Dermis lymphatic vessel endothelial cell (primary cell): ENCODE results near the gene RAB4B. TPM values are rescaled to one million over a fixed set of nuclear protein-coding genes. Genes with fewer than 3 reads are reported as not detected.

Experiments used
- total RNA-seq: library from RNA; depleted of rRNA; stranded (reverse); fragments of >200 nt; gene quantifications from 2 replicates; pipeline ENCODE4 v1.2.1, GENCODE V29; 2014

RAB4B gene, protein sequence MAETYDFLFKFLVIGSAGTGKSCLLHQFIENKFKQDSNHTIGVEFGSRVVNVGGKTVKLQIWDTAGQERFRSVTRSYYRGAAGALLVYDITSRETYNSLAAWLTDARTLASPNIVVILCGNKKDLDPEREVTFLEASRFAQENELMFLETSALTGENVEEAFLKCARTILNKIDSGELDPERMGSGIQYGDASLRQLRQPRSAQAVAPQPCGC
- 9.5 and 12.8 TPM in 2 replicates for total RNA-seq

GRCh38 chr19:40777937-40778705 is at the start of gene RAB4B:
Gene RAB4B (plus strand): TSS chr19:40778247. CDS start chr19:40778376, 129 bp downstream.

GRCh38 chr19:40750058-40750873 is 27.8 kb upstream of the RAB4B start, which contains the start of gene ACTMAP:
Gene ACTMAP (minus strand): TSS chr19:40750477. CDS start chr19:40749803, 674 bp downstream.

GRCh38 chr19:40750874-40751537 is 27.0 kb upstream of the RAB4B start, which contains the start of gene SNRPA:
Gene SNRPA (plus strand): TSS chr19:40751203. CDS start chr19:40751409, 206 bp downstream.

GRCh38 chr19:40774916-40775631 is 3.0 kb upstream of the RAB4B start, which contains the start of gene MIA:
Gene MIA (plus strand): TSS chr19:40775521. CDS start chr19:40775543, 22 bp downstream.

DNA sequence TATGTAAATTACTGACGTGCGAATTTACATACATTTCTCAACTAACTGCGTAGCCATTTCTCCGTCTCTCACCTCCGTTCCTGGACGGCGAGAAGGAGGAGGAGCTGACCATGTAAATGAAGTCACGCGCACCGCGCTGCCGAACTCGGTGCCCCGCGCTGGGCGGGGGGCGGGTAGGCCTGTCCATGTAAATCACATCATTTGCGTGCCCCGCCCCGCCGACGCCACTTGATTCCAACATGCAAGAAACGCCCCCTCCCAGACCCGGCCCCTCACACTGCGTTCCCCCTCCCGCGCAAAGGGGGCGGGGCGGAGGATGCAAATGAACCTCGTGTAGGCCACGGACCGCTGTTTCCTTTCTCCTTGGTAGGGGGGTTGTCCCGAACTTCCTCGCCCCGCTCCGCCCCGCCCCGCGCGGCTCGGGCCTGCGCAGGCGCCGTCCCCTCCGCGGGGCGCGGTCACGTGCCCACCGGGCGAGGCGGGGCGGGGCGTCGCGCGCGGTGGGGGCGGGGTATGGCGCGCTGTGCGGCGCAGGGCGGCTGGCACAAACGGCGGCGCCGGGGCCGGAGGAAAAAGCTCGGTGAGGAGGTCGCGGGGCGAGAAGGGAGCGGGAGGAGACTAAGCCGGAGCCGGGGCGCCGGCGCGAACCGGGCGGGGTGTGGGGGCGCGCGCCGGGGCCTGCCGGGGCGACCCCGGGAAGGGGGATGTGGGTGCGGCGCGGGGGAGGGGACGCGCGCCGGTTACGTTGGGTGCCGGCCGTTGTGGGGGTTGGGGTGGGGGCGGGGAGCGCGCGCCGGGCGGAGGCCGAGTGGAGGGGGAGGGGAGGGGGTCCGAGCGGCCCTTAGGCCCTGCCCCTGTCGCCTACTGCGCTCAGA is 20.9 kb downstream of the RAB4B start, which contains the start of gene EGLN2:
EGLN2 (plus strand) TSS at position 509 of the 875 bp plus-strand sequence. CDS start 1,382 bp downstream, outside the sequence.

Other genes with a start within 250 kb of the RAB4B start
- gene SHKBP1, start 201.4 kb upstream of the RAB4B start, total RNA-seq = 20.6 and 24.3 TPM in 2 replicates
- 19.9 and 21.7 TPM in 2 replicates for gene LTBP4, start 176.9 kb upstream of the RAB4B start, total RNA-seq
- 7.5 and 10.4 TPM in 2 replicates for gene NUMBL, start 87.6 kb upstream of the RAB4B start, total RNA-seq
- 16.7 and 20.5 TPM in 2 replicates for gene COQ8B, start 61.4 kb upstream of the RAB4B start, total RNA-seq
- gene ITPKC, start 61.1 kb upstream of the RAB4B start, total RNA-seq = 16.7 and 21.3 TPM in 2 replicates
- gene ACTMAP, start 27.8 kb upstream of the RAB4B start, total RNA-seq = 0.34 and 0.43 TPM in 2 replicates
- gene SNRPA, start 27.0 kb upstream of the RAB4B start, total RNA-seq = 25.8 and 31.5 TPM in 2 replicates
- not detected in 2 replicates for gene MIA, start 2.7 kb upstream of the RAB4B start, total RNA-seq
- 119 and 126 TPM in 2 replicates for gene EGLN2, start 20.9 kb downstream of the RAB4B start, total RNA-seq
- gene CYP2A6, start 72.2 kb downstream of the RAB4B start, total RNA-seq = not detected in 2 replicates
- gene CYP2A7, start 104.0 kb downstream of the RAB4B start, total RNA-seq = not detected in 2 replicates
- gene CYP2B6, start 213.0 kb downstream of the RAB4B start, total RNA-seq = not detected in 2 replicates